Pancreas (tissue), 10 donors: Measurements from ENCODE around the gene CELF2. TPM values are rescaled to one million over a fixed set of nuclear protein-coding genes. Genes with fewer than 3 reads are reported as not detected.

ENCODE experiments used
- ATAC-seq, 4 donors: fragments of 200-7000 bp; cut with Tn5 transposase; one replicate each; pipeline versions ENCODE4 v1.8.0 to v1.9.1; 2020; ENCODE audit warnings: mild to moderate bottlenecking in 4 of 4, moderate library complexity in 4 of 4
- DNase-seq, 6 donors: peaks; one replicate each; pipeline ENCODE4 v3.0.0-alpha.2; 2020
- FAIRE-seq: peaks from 2 replicates; lab custom pipeline; 2012; peaks lifted over from hg19 to GRCh38; lab: Jason Lieb, UNC
- H3K27ac ChIP-seq, 4 donors: fragments of 200-600 bp; sonication (generic); 1 replicate in 3 of 4; 2 replicates in 1 of 4; pipeline versions ENCODE4 v1.5.0 to v1.8.0; 2020
- H3K27me3 ChIP-seq, 4 donors: fragments of 200-600 bp; one replicate each; pipeline ENCODE4 v1.8.0; 2021
- H3K36me3 ChIP-seq, 3 donors: fragments of 200-600 bp; sonication (generic) in 1 of 3; one replicate each; pipeline versions ENCODE4 v1.5.0 to v1.8.0; 2020 to 2021
- H3K4me1 ChIP-seq, 3 donors: fragments of 200-600 bp; one replicate each; pipeline ENCODE4 v1.8.0; 2021
- H3K4me3 ChIP-seq, 4 donors: fragments of 200-600 bp; sonication (generic) in 2 of 4; one replicate each; pipeline versions ENCODE4 v1.5.0 to v1.8.0; 2020 to 2021
- H3K9me3 ChIP-seq, 4 donors: fragments of 200-600 bp; one replicate each; pipeline ENCODE4 v1.8.0; 2021
- CTCF ChIP-seq, 4 donors: fragments of 200-600 bp; sonication (generic) in 3 of 4; IDR thresholded peaks; one replicate each; pipeline versions ENCODE4 v1.5.0 to v1.8.0; 2021; ENCODE audit warnings: antibody characterized with exemption in 4 of 4
- WGBS, 2 donors: extraction: QIAGEN DNeasy Blood & Tissue Kit; methylation state at CpG; one replicate each; pipeline ENCODE4 v1.1.7; 2013; 5-methylcytosine and 5-hydroxymethylcytosine counted together
- intact Hi-C, 3 donors: fragments of 100-400 bp; cut with DNase I; formaldehyde crosslinking; loops; one replicate each; pipeline versions ENCODE4 v1.11.1 to v1.14.2; 2022
- polyA plus RNA-seq, 2 donors: library from polyadenylated mRNA; stranded (reverse); fragments of 200-250 nt; gene quantifications; one replicate each; pipeline ENCODE4 v1.2.3, GENCODE V29; 2013
- total RNA-seq, 6 donors: library from RNA; stranded (reverse); fragmentation: NEBNext Ultra II Directional in 4 of 6; extraction: Animal tissue kit (Norgen Biotek cat#: 25700) in 4 of 6; gene quantifications; one replicate each; pipeline versions ENCODE4 v1.2.1 to v1.2.4, GENCODE V29; 2021 to 2023
- donor health status: healthy with polysubstance abuse.
- donor health status: DM: no; HTN: no; CAD: no; lungs with moderate emphysema.
- donor health status: DM: no; HTN: no; CAD: no.
- donor health status: control.
- donor health status: control.
- donor health status: Bipolar disorder and iron deficiency.
- donor health status: DM: yes; HTN: yes; CAD: no.
- donor health status: DM: no; HTN: no; CAD: no.
- donor health status: DM: no; HTN: no; CAD: no.
- donor health status: DM: yes; HTN: yes; CAD: no.

CELF2 gene
- total and polyA plus RNA-seq, 8 donors = 1.2 to 11.7 (median 2.2) TPM

- H3K9me3 ChIP-seq = no peaks in the 10 kb centered on the region
- H3K27me3 ChIP-seq = no peaks in the 10 kb centered on the region
- DNase-seq (no peak), FAIRE-seq (peak; percentile 56), ATAC-seq (peak in 1 of 4 donors; percentile 48)
- no peak overlapping the region for H3K4me3 ChIP-seq
- no peaks in the 10 kb centered on the region for H3K4me1 ChIP-seq
- intact Hi-C loops = no loop called here
- no peaks in the 10 kb centered on the region for H3K36me3 ChIP-seq
- no peak for TF ChIP-seq CTCF (IDR thresholded peaks at IDR 0.05)
- WGBS, 2 donors = 66 to 69% methylated on average over 1 of the region's 1 CpG
- H3K27ac ChIP-seq = no peak overlapping the region
These were observed 31.1 kb downstream of the CELF2 start for GRCh38 chr10:11048707-11049278.

- FAIRE-seq (no peak), ATAC-seq (no peak), DNase-seq (no peak)
- 61 to 64% methylated on average over 5 of the region's 5 CpGs for WGBS, 2 donors
- Histone ChIP-seq H3K27me3 (no peaks in the 10 kb centered on the region), H3K36me3 (no peaks in the 10 kb centered on the region), H3K27ac (no peak overlapping the region), H3K4me3 (no peak overlapping the region), H3K4me1 (no peaks in the 10 kb centered on the region), H3K9me3 (no peaks in the 10 kb centered on the region)
- intact Hi-C loops = no loop called here
- no peak for TF ChIP-seq CTCF (IDR thresholded peaks at IDR 0.05)
These were observed 32.1 kb downstream of the CELF2 start for GRCh38 chr10:11049806-11050205.

- no peak for DNase-seq
- Histone ChIP-seq H3K4me3 (no peak overlapping the region), H3K27ac (no peak overlapping the region), H3K4me1 (no peaks in the 10 kb centered on the region), H3K36me3 (no peaks in the 10 kb centered on the region), H3K9me3 (no peaks in the 10 kb centered on the region), H3K27me3 (no peaks in the 10 kb centered on the region)
- TF ChIP-seq CTCF (IDR thresholded peaks at IDR 0.05) = no peak
- FAIRE-seq = no peak
- WGBS, 2 donors = 74 to 80% methylated on average over 10 of the region's 10 CpGs
- no peak for ATAC-seq
- intact Hi-C loops = no loop called here
These were observed 32.9 kb downstream of the CELF2 start for GRCh38 chr10:11050301-11051287.

GRCh38 chr10:11057018-11057417 is 39.3 kb downstream of the CELF2 start:
- Histone ChIP-seq H3K36me3 (no peaks in the 10 kb centered on the region), H3K27ac (no peak overlapping the region), H3K27me3 (no peaks in the 10 kb centered on the region), H3K4me1 (no peaks in the 10 kb centered on the region), H3K9me3 (no peaks in the 10 kb centered on the region), H3K4me3 (no peak overlapping the region)
- WGBS, 2 donors = 64 to 66% methylated on average over 6 of the region's 6 CpGs
- intact Hi-C loops = no loop called here
- DNase-seq (no peak), ATAC-seq (no peak), FAIRE-seq (no peak)
- TF ChIP-seq CTCF (IDR thresholded peaks at IDR 0.05) = no peak
